ENCODE results near the gene UBE2Q1. TPM values are rescaled to one million over a fixed set of nuclear protein-coding genes. Genes with fewer than 3 reads are reported as not detected.
A peak's percentile ranks its signal among the peaks of the same experiment; 100 is the strongest.

Gene UBE2Q1
- total and polyA plus RNA-seq, 10 of the 15 experiments (the other 5 are each of a cell fraction or from before 2014, with no cell fraction given), result 3.9 to 82.6 (median 24.1) TPM

DNA sequence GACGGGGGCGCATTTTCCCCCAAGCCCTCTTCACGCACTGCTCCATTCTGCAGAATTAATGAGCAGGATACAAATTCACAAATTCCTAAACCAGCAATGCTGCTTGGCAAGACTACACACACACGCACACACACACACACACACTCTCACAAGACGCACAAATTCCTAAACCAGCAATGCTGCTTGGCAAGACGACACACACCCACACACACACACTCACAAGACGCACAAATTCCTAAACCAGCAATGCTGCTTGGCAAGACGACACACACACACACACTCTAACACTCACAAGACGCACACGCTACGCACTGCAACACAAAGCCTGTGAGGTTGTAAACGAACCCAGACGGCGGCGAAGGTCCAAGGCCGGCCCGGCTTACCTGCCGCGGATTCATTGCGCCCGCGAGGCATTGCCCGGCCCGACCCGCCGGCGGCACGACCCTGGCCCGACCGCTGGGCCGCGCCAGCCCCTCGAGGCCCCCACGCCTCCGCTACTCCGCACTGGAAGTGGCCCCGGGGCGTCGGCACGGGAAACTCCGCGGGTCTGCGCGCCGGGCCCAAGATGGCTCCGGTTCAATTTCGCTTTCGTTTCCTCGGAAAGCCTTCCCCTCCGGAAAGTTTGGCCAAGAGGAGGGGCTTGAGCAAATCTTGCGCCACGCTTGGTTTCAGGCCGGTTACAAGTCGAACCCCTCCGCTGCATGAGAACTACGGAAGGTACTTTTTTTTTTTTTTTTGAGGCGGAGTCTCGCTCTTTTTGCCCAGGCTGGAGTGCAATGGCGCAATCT, 49.3 kb upstream of the UBE2Q1 start, which contains the start of gene ADAR (continued):
- TF ChIP-seq, protein P1, sequence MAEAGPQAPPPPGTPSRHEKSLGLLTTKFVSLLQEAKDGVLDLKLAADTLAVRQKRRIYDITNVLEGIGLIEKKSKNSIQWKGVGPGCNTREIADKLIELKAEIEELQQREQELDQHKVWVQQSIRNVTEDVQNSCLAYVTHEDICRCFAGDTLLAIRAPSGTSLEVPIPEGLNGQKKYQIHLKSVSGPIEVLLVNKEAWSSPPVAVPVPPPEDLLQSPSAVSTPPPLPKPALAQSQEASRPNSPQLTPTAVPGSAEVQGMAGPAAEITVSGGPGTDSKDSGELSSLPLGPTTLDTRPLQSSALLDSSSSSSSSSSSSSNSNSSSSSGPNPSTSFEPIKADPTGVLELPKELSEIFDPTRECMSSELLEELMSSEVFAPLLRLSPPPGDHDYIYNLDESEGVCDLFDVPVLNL (IDR thresholded peaks at IDR 0.05; ENCODE audit: low read depth, low read length), result no peak
- TF ChIP-seq ZBED1 (IDR thresholded peaks at IDR 0.05; ENCODE audit: borderline replicate concordance) (no peak; the same call in 1 of the 2 replicates), MTA3 (IDR thresholded peaks at IDR 0.05; ENCODE audit: borderline replicate concordance, low read length) (peak; percentile 42; the same call in 1 of the 2 replicates), TARDBP (IDR thresholded peaks at IDR 0.05; ENCODE audit: borderline replicate concordance) (peak; percentile 85; the same call in 1 of the 2 replicates), EP300 (IDR thresholded peaks at IDR 0.05; ENCODE audit: borderline replicate concordance in 1 of 2, control insufficient read depth in 1 of 2, low read depth in 2 of 2, low read length in 2 of 2) (0 out of 4 replicates have a peak, but pooled peaks of 1 of the 2 experiments have one; percentile 16), YY1 (IDR thresholded peaks at IDR 0.05; ENCODE audit: low read depth, low read length) (peak; percentile 93), POLR2AphosphoS2 (IDR thresholded peaks at IDR 0.05; ENCODE audit: low read depth, low read length) (peak; percentile 51), MYC (IDR thresholded peaks at IDR 0.05; ENCODE audit: insufficient read depth, insufficient read length, insufficient replicate concordance, low read length, severe bottlenecking) (peak; percentile 74), IRF4 (IDR thresholded peaks at IDR 0.05; ENCODE audit: low read depth, low read length) (peak; percentile 50; the same call in 1 of the 2 replicates), RB1 (IDR thresholded peaks at IDR 0.05; ENCODE audit: borderline replicate concordance) (peak; percentile 77; the same call in 1 of the 2 replicates), KLF5 (IDR thresholded peaks at IDR 0.05; ENCODE audit: partially characterized antibody) (peak; percentile 67), RAD21 (IDR thresholded peaks at IDR 0.05; ENCODE audit: insufficient read depth, low read depth, low read length) (no peak), SP1 (IDR thresholded peaks at IDR 0.05; ENCODE audit: low read depth, low read length) (peak; percentile 46), GABPA (IDR thresholded peaks at IDR 0.05; ENCODE audit: low read depth) (peak; percentile 22; the same call in 1 of the 2 replicates)
- TF ChIP-seq, protein P2, sequence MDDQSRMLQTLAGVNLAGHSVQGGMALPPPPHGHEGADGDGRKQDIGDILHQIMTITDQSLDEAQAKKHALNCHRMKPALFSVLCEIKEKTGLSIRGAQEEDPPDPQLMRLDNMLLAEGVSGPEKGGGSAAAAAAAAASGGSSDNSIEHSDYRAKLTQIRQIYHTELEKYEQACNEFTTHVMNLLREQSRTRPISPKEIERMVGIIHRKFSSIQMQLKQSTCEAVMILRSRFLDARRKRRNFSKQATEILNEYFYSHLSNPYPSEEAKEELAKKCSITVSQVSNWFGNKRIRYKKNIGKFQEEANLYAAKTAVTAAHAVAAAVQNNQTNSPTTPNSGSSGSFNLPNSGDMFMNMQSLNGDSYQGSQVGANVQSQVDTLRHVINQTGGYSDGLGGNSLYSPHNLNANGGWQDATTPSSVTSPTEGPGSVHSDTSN (IDR thresholded peaks at IDR 0.05; ENCODE audit: insufficient replicate concordance, low read depth, low read length), result peak; percentile 73
- TF ChIP-seq, protein P3, sequence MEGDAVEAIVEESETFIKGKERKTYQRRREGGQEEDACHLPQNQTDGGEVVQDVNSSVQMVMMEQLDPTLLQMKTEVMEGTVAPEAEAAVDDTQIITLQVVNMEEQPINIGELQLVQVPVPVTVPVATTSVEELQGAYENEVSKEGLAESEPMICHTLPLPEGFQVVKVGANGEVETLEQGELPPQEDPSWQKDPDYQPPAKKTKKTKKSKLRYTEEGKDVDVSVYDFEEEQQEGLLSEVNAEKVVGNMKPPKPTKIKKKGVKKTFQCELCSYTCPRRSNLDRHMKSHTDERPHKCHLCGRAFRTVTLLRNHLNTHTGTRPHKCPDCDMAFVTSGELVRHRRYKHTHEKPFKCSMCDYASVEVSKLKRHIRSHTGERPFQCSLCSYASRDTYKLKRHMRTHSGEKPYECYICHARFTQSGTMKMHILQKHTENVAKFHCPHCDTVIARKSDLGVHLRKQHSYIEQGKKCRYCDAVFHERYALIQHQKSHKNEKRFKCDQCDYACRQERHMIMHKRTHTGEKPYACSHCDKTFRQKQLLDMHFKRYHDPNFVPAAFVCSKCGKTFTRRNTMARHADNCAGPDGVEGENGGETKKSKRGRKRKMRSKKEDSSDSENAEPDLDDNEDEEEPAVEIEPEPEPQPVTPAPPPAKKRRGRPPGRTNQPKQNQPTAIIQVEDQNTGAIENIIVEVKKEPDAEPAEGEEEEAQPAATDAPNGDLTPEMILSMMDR (IDR thresholded peaks at IDR 0.05 in 2 of 3, conservative IDR thresholded peaks at IDR 0.05 in 1 of 3; ENCODE audit: control insufficient read depth in 2 of 3, extremely low read depth in 1 of 3, insufficient read depth in 1 of 3, low read depth in 3 of 3, low read length in 3 of 3), result 0 out of 6 replicates have a peak, but pooled peaks of 2 of the 3 experiments have one; percentile 4 to 5
- TF ChIP-seq, protein P4, sequence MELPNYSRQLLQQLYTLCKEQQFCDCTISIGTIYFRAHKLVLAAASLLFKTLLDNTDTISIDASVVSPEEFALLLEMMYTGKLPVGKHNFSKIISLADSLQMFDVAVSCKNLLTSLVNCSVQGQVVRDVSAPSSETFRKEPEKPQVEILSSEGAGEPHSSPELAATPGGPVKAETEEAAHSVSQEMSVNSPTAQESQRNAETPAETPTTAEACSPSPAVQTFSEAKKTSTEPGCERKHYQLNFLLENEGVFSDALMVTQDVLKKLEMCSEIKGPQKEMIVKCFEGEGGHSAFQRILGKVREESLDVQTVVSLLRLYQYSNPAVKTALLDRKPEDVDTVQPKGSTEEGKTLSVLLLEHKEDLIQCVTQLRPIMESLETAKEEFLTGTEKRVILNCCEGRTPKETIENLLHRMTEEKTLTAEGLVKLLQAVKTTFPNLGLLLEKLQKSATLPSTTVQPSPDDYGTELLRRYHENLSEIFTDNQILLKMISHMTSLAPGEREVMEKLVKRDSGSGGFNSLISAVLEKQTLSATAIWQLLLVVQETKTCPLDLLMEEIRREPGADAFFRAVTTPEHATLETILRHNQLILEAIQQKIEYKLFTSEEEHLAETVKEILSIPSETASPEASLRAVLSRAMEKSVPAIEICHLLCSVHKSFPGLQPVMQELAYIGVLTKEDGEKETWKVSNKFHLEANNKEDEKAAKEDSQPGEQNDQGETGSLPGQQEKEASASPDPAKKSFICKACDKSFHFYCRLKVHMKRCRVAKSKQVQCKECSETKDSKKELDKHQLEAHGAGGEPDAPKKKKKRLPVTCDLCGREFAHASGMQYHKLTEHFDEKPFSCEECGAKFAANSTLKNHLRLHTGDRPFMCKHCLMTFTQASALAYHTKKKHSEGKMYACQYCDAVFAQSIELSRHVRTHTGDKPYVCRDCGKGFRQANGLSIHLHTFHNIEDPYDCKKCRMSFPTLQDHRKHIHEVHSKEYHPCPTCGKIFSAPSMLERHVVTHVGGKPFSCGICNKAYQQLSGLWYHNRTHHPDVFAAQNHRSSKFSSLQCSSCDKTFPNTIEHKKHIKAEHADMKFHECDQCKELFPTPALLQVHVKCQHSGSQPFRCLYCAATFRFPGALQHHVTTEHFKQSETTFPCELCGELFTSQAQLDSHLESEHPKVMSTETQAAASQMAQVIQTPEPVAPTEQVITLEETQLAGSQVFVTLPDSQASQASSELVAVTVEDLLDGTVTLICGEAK (IDR thresholded peaks at IDR 0.05; ENCODE audit: borderline replicate concordance), result no peak

All from GM12878 (cell line).